Spleen (tissue), 11 donors: ENCODE measurements around the gene SEL1L3. TPM values are rescaled to one million over a fixed set of nuclear protein-coding genes. Genes with fewer than 3 reads are reported as not detected.

Experiments used
- DNase-seq: peaks from one replicate; pipeline ENCODE4 v3.0.0-alpha.2; 2020
- H3K27ac ChIP-seq, 8 donors: fragments of 200-600 bp; sonication (generic) in 7 of 8; 1 replicate in 4 of 8; 2 replicates in 4 of 8; pipeline versions ENCODE4 v1.5.0 to v1.8.0; 2016 to 2021; ENCODE audit warnings: inconsistent platforms in 4 of 8, mild to moderate bottlenecking in 4 of 8, moderate library complexity in 1 of 8
- H3K27me3 ChIP-seq, 7 donors: fragments of 200-600 bp; sonication (generic) in 6 of 7; replicated peaks in 1 of 7; 1 replicate in 4 of 7; 2 replicates in 3 of 7; pipeline versions ENCODE4 v1.5.0 to v1.8.0; 2016 to 2021; ENCODE audit warnings: inconsistent platforms in 3 of 7, mild to moderate bottlenecking in 1 of 7
- H3K36me3 ChIP-seq, 6 donors: fragments of 200-600 bp; sonication (generic) in 5 of 6; 1 replicate in 4 of 6; 2 replicates in 2 of 6; pipeline versions ENCODE4 v1.5.0 to v1.8.0; 2016 to 2021; ENCODE audit warnings: inconsistent platforms in 2 of 6
- H3K4me1 ChIP-seq, 6 donors: fragments of 200-600 bp; sonication (generic) in 5 of 6; 1 replicate in 3 of 6; 2 replicates in 3 of 6; pipeline versions ENCODE4 v1.5.0 to v1.8.0; 2016 to 2021; ENCODE audit warnings: inconsistent platforms in 3 of 6
- H3K4me3 ChIP-seq, 8 donors: fragments of 200-600 bp; sonication (generic) in 7 of 8; 1 replicate in 4 of 8; 2 replicates in 4 of 8; pipeline versions ENCODE4 v1.5.0 to v1.8.0; 2016 to 2021; ENCODE audit warnings: inconsistent platforms in 4 of 8, mild to moderate bottlenecking in 4 of 8, moderate library complexity in 2 of 8
- H3K9me3 ChIP-seq, 8 donors: fragments of 200-600 bp; sonication (generic) in 7 of 8; 1 replicate in 4 of 8; 2 replicates in 4 of 8; pipeline versions ENCODE4 v1.5.0 to v1.8.0; 2016 to 2021; ENCODE audit warnings: inconsistent platforms in 4 of 8
- POLR2A ChIP-seq, 3 donors: fragments of 450-650 bp; IDR thresholded peaks; one replicate each; pipeline ENCODE4 v1.5.1; 2017; ENCODE audit warnings: antibody characterized with exemption in 3 of 3, mild to moderate bottlenecking in 1 of 3
- POLR2AphosphoS5 ChIP-seq, 3 donors: sonication (generic); formaldehyde crosslinking; IDR thresholded peaks; one replicate each; pipeline ENCODE4 v1.5.1; 2017; ENCODE audit warnings: antibody characterized with exemption in 3 of 3
- WGBS, 5 donors: extraction: QIAGEN DNeasy Blood & Tissue Kit in 3 of 5; methylation state at CpG; one replicate each; pipeline versions ENCODE4 v1.1.5 to v1.1.7; 2013 to 2018; 5-methylcytosine and 5-hydroxymethylcytosine counted together
- intact Hi-C: fragments of 100-400 bp; cut with DNase I; formaldehyde crosslinking; loops from one replicate; pipeline ENCODE4 v1.15.0; 2023; ENCODE audit warnings: low total_unique reads
- polyA plus RNA-seq, 3 donors: library from polyadenylated mRNA; stranded (reverse); fragments of 200-250 nt; gene quantifications; one replicate each; pipeline ENCODE4 v1.2.1, GENCODE V29; 2013
- total RNA-seq, 7 donors: library from RNA; depleted of rRNA in 3 of 7; stranded (reverse); fragments of >200 nt in 3 of 7; fragmentation: NEBNext Ultra II Directional in 4 of 7; extraction: Animal tissue kit (Norgen Biotek cat#: 25700) in 4 of 7; gene quantifications; one replicate each; pipeline versions ENCODE4 v1.1.0 to v1.2.1, GENCODE V29; 2016 to 2021
- TF ChIP-seq, protein P1 (sequence below), 11 experiments: fragments of 200-600 bp in 7 of 11; fragments of 450-650 bp in 4 of 11; sonication (generic) in 4 of 11; IDR thresholded peaks in 8 of 11; conservative IDR thresholded peaks in 3 of 11; 1 replicate in 7 of 11; 2 replicates in 4 of 11; pipeline versions ENCODE4 v1.4.0 to v1.8.0; 2016 to 2021; ENCODE audit warnings: antibody characterized with exemption in 11 of 11, inconsistent platforms in 4 of 11, mild to moderate bottlenecking in 1 of 11
- donor health status: healthy with polysubstance abuse.
- donor health status: DM: no; HTN: no; CAD: no; lungs with moderate emphysema.
- donor health status: DM: no; HTN: no; CAD: no.
- donor health status: Bipolar disorder and iron deficiency.
- donor health status: healthy.
- donor health status: DM: no; HTN: no; CAD: no.
- donor health status: DM: yes; HTN: yes; CAD: no.

The SEL1L3 gene
- total and polyA plus RNA-seq, 10 donors = 59.0 to 319 (median 127) TPM

DNA sequence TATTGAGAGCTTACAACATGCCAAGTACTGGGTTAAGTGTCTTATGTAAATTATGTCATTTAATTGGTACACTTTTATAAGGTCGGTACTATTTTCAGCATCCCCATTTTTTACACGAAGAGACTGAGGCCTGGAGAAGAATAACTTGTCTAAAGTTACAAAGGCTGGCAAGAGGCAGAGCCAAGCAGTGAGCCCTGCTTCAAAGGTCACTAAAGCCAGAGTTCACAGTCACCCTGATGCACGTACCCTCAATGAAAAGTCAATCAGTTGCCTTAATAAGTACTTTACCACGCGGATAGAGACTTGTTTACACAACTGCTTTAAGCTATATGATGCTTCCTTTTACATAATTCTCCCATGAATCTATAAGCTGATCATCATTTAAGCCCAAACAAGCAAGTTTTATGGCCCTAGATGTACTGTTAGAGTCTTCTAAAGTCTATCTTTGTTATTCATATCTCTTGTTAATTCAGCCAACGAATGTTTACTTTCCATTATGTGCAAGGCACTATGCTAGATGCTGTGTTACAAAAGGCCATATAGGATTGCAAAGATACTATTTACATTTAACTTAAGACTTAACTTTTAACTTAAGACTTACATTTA, 57.4 kb downstream of the SEL1L3 start:
- Histone ChIP-seq H3K36me3 (peaks cover 0 to 100% (median 71%) of the 10 kb centered on the region in 6 donors), H3K4me1 (no peaks in the 10 kb centered on the region), H3K4me3 (no peak overlapping the region), H3K9me3 (no peaks in the 10 kb centered on the region), H3K27ac (no peak overlapping the region), H3K27me3 (no peaks in the 10 kb centered on the region)
- no peak for DNase-seq
- TF ChIP-seq POLR2AphosphoS5 (IDR thresholded peaks at IDR 0.05) = no peak
- TF ChIP-seq, protein P1, sequence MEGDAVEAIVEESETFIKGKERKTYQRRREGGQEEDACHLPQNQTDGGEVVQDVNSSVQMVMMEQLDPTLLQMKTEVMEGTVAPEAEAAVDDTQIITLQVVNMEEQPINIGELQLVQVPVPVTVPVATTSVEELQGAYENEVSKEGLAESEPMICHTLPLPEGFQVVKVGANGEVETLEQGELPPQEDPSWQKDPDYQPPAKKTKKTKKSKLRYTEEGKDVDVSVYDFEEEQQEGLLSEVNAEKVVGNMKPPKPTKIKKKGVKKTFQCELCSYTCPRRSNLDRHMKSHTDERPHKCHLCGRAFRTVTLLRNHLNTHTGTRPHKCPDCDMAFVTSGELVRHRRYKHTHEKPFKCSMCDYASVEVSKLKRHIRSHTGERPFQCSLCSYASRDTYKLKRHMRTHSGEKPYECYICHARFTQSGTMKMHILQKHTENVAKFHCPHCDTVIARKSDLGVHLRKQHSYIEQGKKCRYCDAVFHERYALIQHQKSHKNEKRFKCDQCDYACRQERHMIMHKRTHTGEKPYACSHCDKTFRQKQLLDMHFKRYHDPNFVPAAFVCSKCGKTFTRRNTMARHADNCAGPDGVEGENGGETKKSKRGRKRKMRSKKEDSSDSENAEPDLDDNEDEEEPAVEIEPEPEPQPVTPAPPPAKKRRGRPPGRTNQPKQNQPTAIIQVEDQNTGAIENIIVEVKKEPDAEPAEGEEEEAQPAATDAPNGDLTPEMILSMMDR (IDR thresholded peaks at IDR 0.05 in 8 of 11, conservative IDR thresholded peaks at IDR 0.05 in 3 of 11) = no peak
- TF ChIP-seq POLR2A (IDR thresholded peaks at IDR 0.05) = no peak
- WGBS, 5 donors = 89 to 96% (median 90%) methylated on average over 6 of the region's 6 CpGs
- intact Hi-C loops = no loop called here

DNA sequence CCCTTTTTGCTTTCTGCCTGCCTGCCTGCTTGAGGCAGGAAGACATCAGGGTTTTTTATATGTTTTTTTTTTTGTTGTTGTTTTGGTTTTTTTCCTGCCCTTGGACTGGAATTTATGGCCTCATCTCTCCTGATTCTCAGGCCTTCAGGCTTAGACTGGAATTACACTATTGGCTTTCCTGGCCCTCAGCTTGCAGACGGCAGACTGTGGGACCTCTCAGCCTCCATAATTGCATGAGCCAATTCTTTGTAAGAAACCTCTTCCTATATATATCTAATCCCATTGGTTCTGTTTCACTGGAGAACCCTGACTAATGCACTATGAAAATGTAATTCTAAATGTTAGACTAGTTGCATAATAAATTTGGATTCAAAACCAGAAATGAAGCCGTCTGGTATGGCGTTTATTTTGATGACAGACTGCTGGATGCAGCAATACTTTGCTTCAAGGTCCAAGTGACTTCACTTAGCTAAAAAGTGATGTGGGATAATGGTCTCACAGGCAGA, 59.0 kb downstream of the SEL1L3 start:
- TF ChIP-seq, protein P1 (IDR thresholded peaks at IDR 0.05 in 8 of 11, conservative IDR thresholded peaks at IDR 0.05 in 3 of 11) = no peak
- TF ChIP-seq POLR2A (IDR thresholded peaks at IDR 0.05) (no peak), POLR2AphosphoS5 (IDR thresholded peaks at IDR 0.05) (no peak)
- Histone ChIP-seq H3K27ac (no peak overlapping the region), H3K36me3 (peaks cover 0 to 100% (median 71%) of the 10 kb centered on the region in 6 donors), H3K4me1 (no peaks in the 10 kb centered on the region), H3K4me3 (no peak overlapping the region), H3K9me3 (no peaks in the 10 kb centered on the region), H3K27me3 (no peaks in the 10 kb centered on the region)
- intact Hi-C loops = no loop called here
- 71 to 93% (median 85%) methylated on average over 3 of the region's 3 CpGs for WGBS, 5 donors
- DNase-seq = no peak

DNA sequence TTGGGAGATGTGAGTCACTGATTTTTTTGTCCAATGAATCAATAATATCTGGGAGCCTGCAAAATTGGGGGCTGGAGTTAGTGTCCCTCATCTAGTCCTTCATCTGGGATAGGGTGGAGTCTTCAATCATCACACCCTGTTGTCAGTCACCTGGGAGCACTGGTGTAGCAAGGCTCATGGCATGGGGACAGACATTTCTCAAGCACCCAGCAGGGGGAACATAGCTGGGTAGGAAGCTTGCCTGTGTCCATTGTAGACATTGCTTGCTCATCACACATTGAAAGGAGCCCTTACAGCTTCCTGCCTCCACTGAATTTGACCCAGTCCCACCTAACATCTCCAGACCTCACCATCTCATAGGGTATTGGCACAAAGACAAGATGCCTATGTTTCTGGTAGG, 61.2 kb downstream of the SEL1L3 start:
- DNase-seq = no peak
- H3K27me3 ChIP-seq = no peaks in the 10 kb centered on the region
- H3K36me3 ChIP-seq = peaks cover 0 to 100% (median 80%) of the 10 kb centered on the region in 6 donors
- H3K4me3 ChIP-seq = no peak overlapping the region
- H3K4me1 ChIP-seq = no peaks in the 10 kb centered on the region
- H3K9me3 ChIP-seq = no peaks in the 10 kb centered on the region
- H3K27ac ChIP-seq = no peak overlapping the region
- intact Hi-C loops = no loop called here
- TF ChIP-seq POLR2AphosphoS5 (IDR thresholded peaks at IDR 0.05) (no peak), POLR2A (IDR thresholded peaks at IDR 0.05) (no peak)
- TF ChIP-seq, protein P1 (IDR thresholded peaks at IDR 0.05 in 8 of 11, conservative IDR thresholded peaks at IDR 0.05 in 3 of 11) = no peak

DNA sequence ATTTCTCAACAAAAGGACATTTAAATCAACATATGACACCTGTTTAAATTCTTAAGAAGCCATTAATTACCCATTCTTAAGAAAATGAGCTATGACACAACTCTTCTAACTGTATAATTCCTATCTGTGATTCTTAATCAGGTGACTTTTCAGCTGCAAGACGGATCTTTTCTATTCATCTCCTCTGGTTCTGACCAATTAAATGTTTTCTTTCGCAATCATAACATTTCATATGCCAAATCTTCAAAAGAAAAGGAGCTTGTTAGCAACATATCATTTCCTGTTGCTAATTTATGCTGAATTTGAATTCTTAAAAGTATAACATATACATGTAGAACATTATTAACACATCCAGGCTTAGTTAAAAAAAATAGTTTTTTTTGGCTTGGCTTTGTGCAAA, 62.5 kb downstream of the SEL1L3 start:
- no peak for DNase-seq
- TF ChIP-seq, protein P1 (IDR thresholded peaks at IDR 0.05 in 8 of 11, conservative IDR thresholded peaks at IDR 0.05 in 3 of 11) = no peak
- TF ChIP-seq POLR2A (IDR thresholded peaks at IDR 0.05) (no peak), POLR2AphosphoS5 (IDR thresholded peaks at IDR 0.05) (no peak)
- Histone ChIP-seq H3K4me1 (no peaks in the 10 kb centered on the region), H3K27me3 (no peaks in the 10 kb centered on the region), H3K4me3 (no peak overlapping the region), H3K36me3 (peaks cover 0 to 100% (median 79%) of the 10 kb centered on the region in 6 donors), H3K9me3 (no peaks in the 10 kb centered on the region), H3K27ac (no peak overlapping the region)
- intact Hi-C loops = no loop called here
- WGBS, 5 donors = 72 to 90% (median 74%) methylated on average over 2 of the region's 2 CpGs
